ENCODE results near the gene DNAI4.
"Not testable (repeated sequence)": the region's sequence is repeated elsewhere in the genome, so short reads cannot be mapped to it uniquely, and the experiment has no call there.

DNAI4 gene

GRCh38 chr1:66924756-66925557 is at the start of gene DNAI4, which contains the start of gene MIER1:
Gene DNAI4, minus strand, starts transcription at chr1:66924856. Its CDS starts 25 bp downstream, at chr1:66924831.
Gene MIER1, plus strand, starts transcription at chr1:66924990. Its CDS starts 39 bp downstream, at chr1:66925029.
- DNase-seq (ENCODE audit: low spot score), result peak; percentile 99

- DNase-seq (ENCODE audit: low spot score), result no peak
These were observed 43.9 kb upstream of the DNAI4 start for GRCh38 chr1:66968574-66968973.

GRCh38 chr1:66966188-66966873 is 41.7 kb upstream of the DNAI4 start:
- DNase-seq (ENCODE audit: low spot score), result not testable (repeated sequence)

GRCh38 chr1:66957938-66958337 is 33.3 kb upstream of the DNAI4 start:
- no peak for DNase-seq (ENCODE audit: low spot score)

GRCh38 chr1:66954208-66954607 is 29.6 kb upstream of the DNAI4 start:
- no peak for DNase-seq (ENCODE audit: low spot score)

- peak; percentile 16 for DNase-seq (ENCODE audit: low spot score)
These were observed 26.9 kb upstream of the DNAI4 start for GRCh38 chr1:66951513-66951912.

GRCh38 chr1:66947267-66947666 is 22.6 kb upstream of the DNAI4 start:
- DNase-seq (ENCODE audit: low spot score), result no peak

GRCh38 chr1:66945316-66945715 is 20.7 kb upstream of the DNAI4 start:
- no peak for DNase-seq (ENCODE audit: low spot score)

GRCh38 chr1:66944330-66945274 is 19.9 kb upstream of the DNAI4 start:
- DNase-seq (ENCODE audit: low spot score), result no peak

- DNase-seq (ENCODE audit: low spot score), result no peak
These were observed 18.8 kb upstream of the DNAI4 start for GRCh38 chr1:66943361-66943969.

GRCh38 chr1:66940981-66941380 is 16.3 kb upstream of the DNAI4 start:
- DNase-seq (ENCODE audit: low spot score), result no peak

- DNase-seq (ENCODE audit: low spot score), result no peak
These were observed 14.0 kb upstream of the DNAI4 start for GRCh38 chr1:66938613-66939012.

- DNase-seq (ENCODE audit: low spot score), result no peak
These were observed 13.0 kb upstream of the DNAI4 start for GRCh38 chr1:66937529-66938234.

GRCh38 chr1:66933887-66934700 is 9.4 kb upstream of the DNAI4 start:
- no peak for DNase-seq (ENCODE audit: low spot score)

GRCh38 chr1:66932291-66932690 is 7.6 kb upstream of the DNAI4 start:
- no peak for DNase-seq (ENCODE audit: low spot score)

- DNase-seq (ENCODE audit: low spot score), result no peak
These were observed 6.9 kb upstream of the DNAI4 start for GRCh38 chr1:66931590-66931989.

GRCh38 chr1:66930823-66931174 is 6.1 kb upstream of the DNAI4 start:
- DNase-seq (ENCODE audit: low spot score), result no peak

GRCh38 chr1:66929999-66930822 is 5.6 kb upstream of the DNAI4 start:
- DNase-seq (ENCODE audit: low spot score), result peak; percentile 97

GRCh38 chr1:66929691-66929998 is 5.0 kb upstream of the DNAI4 start:
- no peak for DNase-seq (ENCODE audit: low spot score)

All from GM03348 (cell line).